Choroid plexus epithelial cell (primary cell): ENCODE data around the gene ZKSCAN5.
A peak's percentile ranks its signal among the peaks of the same experiment; 100 is the strongest.
"Not testable (repeated sequence)": the region's sequence is repeated elsewhere in the genome, so short reads cannot be mapped to it uniquely, and the experiment has no call there.

ENCODE experiments used
- DNase-seq: peaks from one replicate; pipeline ENCODE4 v3.0.0-alpha.2; 2010; ENCODE audit warnings: low read depth
- H3K4me3 ChIP-seq: 2 replicates; pipeline ENCODE4 v1.5.1; 2011; ENCODE audit warnings: low read depth, mild to moderate bottlenecking, control low read depth, low read length, moderate library complexity
- CTCF ChIP-seq: conservative IDR thresholded peaks from 2 replicates; pipeline ENCODE4 v1.5.1; 2011; ENCODE audit warnings: low read depth, mild to moderate bottlenecking, control low read depth, inconsistent platforms, low read length, moderate library complexity

The ZKSCAN5 gene

GRCh38 chr7:99540542-99540941 is 36.1 kb downstream of the ZKSCAN5 start:
- no peak overlapping the region for H3K4me3 ChIP-seq
- TF ChIP-seq CTCF, result no peak
- DNase-seq, result no peak

- DNase-seq, result no peak
- TF ChIP-seq CTCF, result no peak
- no peak overlapping the region for H3K4me3 ChIP-seq
Observed at GRCh38 chr7:99541212-99541611, 36.8 kb downstream of the ZKSCAN5 start.

DNA sequence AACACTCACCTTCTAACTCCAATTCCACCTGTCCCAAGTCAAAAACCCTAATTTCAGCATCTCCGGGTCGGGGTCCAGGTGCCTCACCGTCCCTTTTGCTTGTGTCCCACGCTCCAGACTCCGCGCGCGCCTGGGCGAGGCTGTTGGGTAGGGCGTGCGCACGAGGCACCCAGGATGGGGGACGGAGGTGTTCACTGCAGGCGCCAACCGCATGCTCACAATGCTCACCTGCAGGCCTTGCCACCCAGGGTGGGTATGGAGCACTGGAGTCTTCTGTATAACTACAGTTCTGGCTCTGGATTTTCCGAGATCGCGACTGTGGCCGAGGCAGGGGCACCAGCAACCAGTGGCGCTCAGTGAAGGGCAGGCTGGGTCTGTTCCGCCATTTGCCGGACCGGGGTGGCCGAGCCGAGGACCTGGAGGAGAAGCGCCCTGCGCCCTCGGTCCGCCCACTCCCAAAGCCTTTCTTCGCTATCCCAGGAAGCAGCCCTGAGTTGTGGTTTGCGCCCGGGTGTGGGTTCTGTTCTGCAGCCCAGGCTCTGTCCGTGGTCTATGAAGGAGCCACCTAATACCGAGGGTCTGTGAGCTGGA is 38.7 kb downstream of the ZKSCAN5 start:
- no peak for DNase-seq
- no peak overlapping the region for H3K4me3 ChIP-seq
- no peak for TF ChIP-seq CTCF

- H3K4me3 ChIP-seq, result no peak overlapping the region
- TF ChIP-seq CTCF, result no peak
- no peak for DNase-seq
Observed at GRCh38 chr7:99543916-99544315, 39.5 kb downstream of the ZKSCAN5 start.

- not testable (repeated sequence) for DNase-seq, H3K4me3 ChIP-seq
Observed at GRCh38 chr7:99545308-99545707, 40.8 kb downstream of the ZKSCAN5 start.

GRCh38 chr7:99549545-99549944 is 45.1 kb downstream of the ZKSCAN5 start:
- not testable (repeated sequence) for DNase-seq, H3K4me3 ChIP-seq

- peak overlapping the region; percentile 99 for H3K4me3 ChIP-seq
- peak; percentile 27 for DNase-seq
- TF ChIP-seq CTCF, result no peak
Observed at GRCh38 chr7:99551334-99551733, 46.9 kb downstream of the ZKSCAN5 start.

- no peak for TF ChIP-seq CTCF
- DNase-seq, result peak; percentile 92
- H3K4me3 ChIP-seq, result peak within 1 kb of the TSS; percentile 99
Observed at GRCh38 chr7:99551767-99552463, 47.5 kb downstream of the ZKSCAN5 start, which contains the start of gene FAM200A. Gene FAM200A (minus strand): TSS chr7:99552114. CDS start chr7:99548407, 3,707 bp downstream.
